Hindlimb muscle (tissue), 1 donor: Measurements from ENCODE around the gene PARP11. TPM values are rescaled to one million over a fixed set of nuclear protein-coding genes. Genes with fewer than 3 reads are reported as not detected.
"Not testable (repeated sequence)": the region's sequence is repeated elsewhere in the genome, so short reads cannot be mapped to it uniquely, and the experiment has no call there.

ENCODE experiments used
- DNase-seq: peaks from one replicate; pipeline ENCODE4 v3.0.0-alpha.2; 2013
- polyA plus RNA-seq: library from polyadenylated mRNA; unstranded; fragments of 120-200 nt; gene quantifications from one replicate; pipeline ENCODE4 v1.2.1, GENCODE V29; 2013; ENCODE audit not compliant: insufficient read length

Gene PARP11
- polyA plus RNA-seq, 1 donor = 7.8 TPM

DNA sequence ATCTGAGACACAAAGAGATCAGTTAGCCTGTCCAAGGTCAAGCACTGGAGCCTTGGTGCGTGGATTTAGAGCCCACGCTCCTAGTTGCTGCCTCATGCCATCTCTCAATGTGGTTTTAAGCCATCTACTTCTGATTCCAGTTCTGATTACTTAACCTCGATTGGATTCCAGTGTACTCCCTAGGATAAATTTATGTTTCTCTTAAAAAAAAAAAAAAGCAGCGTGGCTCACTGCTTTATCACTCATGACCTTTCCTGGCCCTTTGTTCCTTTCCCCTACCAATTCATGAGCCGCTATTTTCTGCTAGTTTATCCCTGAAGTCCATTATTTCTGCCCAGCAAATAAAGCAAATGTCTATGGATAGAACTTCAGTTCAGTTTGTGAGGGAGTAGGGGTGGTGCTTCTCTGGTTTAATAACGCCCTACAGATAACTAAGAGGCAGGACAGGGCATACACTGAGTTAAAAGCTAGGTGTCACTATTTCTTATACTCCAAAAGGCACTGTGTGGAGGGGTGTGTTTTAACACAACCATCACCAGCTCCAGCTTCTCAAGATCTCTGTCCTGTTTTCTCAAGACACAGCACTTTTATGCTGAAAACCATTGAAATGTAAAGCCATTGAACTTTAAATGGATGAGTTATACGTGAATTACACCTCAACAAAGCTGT, 9.8 kb upstream of the PARP11 start:
- DNase-seq = no peak

DNA sequence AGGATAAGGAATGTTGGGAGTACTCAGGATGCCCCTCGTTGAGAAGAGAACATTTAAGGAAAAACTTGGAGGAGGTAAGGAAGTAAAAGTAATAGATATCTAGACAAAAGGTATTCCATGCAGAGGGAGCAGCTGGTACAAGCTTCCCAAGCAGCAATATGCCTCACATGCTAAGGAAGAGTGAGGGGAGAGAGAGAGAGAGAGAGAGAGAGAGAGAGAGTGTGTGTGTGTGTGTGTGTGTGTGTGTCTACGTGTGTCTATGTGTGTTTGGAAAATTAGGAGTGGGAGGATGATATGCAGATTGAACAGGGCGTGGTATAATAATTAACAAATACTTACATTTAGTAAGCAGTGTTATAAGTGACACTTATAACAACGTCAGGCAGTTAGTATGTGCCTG, 9.2 kb upstream of the PARP11 start:
- no peak for DNase-seq

DNA sequence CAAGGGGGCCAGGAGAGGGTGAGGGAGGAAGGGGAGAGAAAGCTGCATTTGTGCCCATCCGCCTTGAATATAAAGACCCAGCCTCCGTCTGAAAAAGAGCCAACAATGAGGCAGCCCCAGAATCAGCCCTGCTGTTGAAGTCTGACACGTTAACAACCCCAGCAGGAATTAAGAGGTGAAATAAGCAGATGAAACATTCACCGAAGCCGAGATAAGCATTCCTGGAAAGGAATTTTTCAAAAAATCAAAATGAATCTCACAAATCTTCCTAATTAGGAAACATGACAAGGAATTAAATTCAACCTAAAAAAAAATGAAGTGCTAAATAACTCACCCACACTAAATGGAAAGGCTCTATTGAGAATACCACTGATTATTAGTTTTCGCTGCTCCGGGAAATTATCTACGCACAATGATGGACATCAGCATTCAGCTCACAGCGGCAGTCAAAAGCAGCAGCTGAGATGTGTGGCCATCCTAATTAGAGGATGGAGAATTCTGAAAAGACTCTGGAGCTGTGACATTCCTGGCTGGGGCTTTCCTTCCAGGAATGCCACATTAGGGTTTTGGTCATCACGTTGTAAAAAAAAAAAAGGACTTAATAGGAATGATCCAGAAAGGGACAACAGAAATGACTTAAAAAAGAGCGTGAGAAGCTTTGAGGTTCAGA, 8.2 kb upstream of the PARP11 start:
- no peak for DNase-seq

DNA sequence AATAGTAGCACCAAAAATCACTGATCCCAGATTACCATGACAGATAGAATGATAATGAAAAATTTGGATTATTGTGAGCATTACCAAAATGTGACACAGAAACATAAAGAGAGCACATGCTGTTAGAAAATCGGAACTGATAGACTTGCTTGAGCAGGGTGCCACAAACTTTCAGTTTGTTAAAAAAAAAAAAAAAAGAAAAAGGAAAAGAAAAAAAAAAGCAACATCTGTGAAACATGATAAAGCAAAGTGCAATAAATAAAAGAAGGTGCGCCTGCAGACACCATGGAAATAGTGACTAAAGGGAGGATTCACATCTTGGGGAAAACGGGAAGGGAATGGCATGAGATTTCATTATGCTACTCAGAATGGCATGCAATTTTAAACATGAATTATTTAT, 6.6 kb upstream of the PARP11 start:
- DNase-seq = no peak

DNA sequence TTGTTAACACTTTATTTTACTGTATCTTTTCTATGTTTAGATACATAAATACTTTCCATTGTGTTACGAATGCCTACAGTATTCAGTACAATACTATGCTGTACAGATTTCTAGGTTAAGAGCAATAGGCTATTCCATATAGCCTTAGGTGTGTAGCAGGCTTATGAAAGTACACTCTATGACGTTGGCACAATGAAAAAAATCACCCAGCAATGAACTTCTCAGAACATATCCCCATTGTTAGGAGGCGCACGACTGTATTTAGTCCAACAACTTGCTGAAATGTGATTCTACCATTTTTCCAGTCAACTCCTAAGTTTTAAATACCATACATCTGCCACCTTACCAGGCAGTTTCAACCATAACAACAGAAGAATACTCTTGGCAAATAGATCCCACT, 1.8 kb downstream of the PARP11 start:
- DNase-seq = no peak

DNA sequence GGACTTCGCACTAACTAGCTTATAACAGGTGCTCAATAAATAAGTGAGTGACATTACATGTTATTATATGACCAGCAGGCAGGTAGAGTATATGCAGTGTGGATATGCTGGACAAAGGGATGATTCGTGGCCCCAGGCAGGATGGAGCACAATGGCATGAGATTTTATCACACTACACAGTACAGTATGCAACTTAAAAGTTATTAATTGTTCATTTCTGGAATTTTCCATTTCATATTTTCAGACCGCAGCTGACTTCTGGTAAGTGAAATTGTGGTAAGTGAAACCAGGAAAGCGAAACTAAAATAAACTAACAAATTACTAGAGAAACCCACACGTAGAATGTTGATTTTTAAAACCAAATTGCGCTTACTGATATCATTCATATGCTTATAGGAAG, 3.3 kb downstream of the PARP11 start:
- DNase-seq = no peak

DNA sequence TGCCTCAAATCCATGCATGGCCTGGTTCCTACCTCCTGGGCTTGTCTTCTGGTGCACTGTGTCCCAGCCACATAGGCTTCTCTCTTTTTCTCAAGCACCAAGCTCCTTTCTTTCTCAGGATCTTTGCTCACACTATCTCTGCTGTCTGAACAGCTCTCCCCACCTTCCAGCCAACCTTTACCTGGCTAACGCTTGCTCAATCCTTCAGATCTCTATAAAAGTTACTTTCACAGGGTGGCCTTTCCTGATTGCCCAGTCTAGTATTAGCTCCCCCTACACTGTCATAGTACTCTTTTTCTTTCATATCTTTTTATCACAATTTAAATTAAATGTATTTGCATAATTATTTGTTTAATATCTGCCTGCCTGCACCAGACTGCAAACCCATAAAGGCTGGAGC, 3.8 kb downstream of the PARP11 start:
- DNase-seq = no peak

DNA sequence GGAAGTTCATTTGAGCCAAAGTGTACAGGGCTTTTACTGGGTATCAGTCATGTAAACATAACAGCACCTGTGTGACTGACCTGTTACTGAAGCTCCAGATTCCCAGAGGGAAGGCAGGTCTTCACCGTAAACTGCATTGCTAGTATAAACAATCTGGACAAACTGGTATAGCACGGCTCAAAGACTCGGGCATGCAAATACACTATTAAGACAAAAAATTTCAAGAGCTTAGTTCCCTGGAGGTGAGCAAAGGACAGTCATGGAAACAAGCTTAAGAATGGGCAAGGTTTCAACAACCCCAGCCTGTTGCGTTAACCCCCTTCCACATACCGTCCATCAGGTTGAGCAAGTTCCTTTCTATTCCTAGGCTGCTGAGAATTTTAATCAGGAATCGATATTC, 9.4 kb downstream of the PARP11 start:
- no peak for DNase-seq

DNA sequence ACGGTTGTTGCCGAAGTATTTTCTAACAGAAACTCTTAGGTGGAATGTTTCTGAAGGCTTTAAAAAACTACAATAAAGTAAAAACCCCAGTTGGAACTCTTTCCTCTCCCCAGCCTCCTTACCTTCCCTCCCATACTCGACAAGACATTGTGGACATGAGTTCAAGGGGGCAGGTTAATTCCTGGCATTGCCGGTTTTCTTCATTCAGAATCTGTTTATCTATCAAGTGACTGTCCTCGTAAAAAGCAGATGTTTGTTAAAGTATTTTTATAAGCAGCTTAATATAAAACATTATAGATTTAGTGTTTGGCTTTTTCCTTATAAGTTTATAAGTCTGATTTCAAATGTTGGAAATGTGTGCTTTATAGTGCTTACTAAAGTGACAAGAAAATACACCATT, 30.7 kb downstream of the PARP11 start:
- no peak for DNase-seq

DNA sequence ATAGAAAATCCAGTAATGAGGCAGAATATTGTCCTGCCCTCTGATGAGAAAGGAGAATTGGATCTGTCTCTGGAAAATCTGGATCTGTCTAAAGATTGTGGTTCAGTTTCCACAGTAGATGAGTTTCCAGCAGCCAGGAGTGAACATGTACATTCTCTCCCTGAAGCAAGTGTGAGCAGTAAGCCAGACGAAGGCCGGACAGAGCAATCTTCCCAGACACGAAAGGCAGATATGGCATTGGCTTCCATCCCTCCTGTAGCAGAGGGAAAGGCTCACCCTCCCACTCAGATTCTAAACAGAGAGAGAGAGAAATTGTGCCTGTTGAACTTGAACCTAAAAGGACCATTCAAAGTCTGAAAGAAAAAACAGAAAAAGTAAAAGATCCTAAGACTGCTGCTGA, 31.4 kb downstream of the PARP11 start:
- DNase-seq = no peak

DNA sequence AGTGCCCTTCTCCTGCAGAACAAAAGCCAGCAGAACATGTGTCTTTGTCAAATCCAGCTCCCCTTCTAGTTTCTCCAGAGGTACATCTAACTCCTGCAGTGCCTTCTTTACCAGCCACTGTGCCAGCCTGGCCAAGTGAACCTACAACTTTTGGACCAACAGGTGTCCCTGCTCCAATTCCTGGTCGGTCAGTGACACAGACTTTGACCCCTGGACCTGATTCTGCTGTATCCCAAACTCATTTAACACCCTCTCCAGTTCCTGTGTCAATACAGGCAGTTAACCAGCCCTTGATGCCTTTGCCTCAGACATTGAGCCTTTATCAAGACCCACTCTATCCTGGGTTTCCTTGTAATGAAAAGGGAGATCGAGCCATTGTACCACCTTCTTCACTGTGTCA, 32.4 kb downstream of the PARP11 start:
- not testable (repeated sequence) for DNase-seq

DNA sequence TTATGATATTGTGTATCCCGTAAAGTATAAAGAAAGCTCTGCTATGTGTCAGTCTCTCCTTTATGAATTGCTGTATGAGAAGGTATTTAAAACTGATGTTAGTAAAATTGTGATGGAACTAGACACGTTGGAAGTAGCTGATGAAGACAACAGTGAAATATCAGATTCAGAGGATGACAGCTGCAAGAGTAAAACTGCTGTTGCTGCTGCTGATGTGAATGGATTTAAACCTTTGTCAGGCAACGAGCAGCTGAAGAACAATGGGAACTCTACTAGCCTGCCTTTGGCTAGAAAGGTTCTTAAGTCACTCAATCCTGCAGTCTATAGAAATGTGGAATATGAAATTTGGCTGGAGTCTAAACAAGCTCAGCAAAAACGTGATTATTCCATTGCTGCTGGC, 33.5 kb downstream of the PARP11 start:
- not testable (repeated sequence) for DNase-seq

DNA sequence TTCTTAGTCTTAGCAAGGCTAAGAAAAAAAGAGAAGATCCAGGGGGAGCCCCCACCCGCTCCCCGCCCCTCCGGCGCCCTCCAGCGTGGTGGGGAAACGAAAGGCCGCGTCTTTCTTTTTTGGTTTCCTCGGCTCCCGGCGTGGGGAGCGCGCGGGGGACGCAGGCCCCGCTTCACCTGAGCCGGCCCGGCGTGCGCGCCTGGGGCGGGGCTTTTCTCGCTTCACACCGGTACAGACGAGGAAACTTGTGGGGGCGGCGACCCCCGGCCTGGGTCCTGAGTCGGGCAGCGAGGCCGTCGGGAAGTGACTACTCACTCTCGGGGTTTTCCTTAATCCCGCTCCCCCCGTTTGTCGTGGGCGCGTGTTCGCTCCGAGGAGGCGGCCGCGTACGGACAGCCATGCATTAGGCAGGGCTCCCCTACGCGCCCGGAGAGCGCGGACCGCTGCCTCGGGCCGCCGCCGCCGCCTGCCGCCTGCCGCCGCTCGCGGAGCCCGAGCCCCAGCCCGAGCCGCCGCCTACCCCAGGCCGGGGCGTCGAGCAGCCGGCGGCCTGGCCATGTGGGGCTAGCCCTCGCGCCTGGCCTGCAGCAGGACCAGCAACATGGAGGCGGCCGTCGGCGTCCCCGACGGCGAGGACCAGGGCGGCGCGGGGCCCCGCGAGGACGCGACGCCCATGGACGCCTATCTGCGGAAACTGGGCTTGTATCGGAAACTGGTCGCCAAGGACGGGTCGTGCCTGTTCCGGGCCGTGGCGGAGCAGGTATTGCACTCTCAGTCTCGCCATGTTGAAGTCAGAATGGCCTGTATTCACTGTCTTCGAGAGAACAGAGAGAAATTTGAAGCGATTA, 34.3 kb downstream of the PARP11 start:
- not testable (repeated sequence) for DNase-seq

DNA sequence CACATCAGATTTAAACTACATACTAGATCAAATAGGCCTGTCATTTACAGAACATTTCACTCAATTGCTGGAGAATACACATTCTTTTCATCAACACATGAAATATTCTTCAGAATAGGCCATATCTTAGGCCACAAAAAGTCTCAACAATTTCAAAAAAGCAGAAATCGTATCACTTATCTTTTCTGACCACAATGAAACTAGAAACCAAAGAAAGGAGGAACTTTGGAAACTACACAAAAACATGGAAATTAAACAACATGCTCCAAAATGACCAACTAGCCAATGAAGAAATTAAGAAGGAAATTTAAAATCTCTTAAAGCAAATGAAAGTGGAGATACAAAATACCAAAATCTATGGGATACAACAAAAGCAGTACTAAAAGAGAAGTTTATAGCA, 35.1 kb downstream of the PARP11 start:
- DNase-seq = no peak

DNA sequence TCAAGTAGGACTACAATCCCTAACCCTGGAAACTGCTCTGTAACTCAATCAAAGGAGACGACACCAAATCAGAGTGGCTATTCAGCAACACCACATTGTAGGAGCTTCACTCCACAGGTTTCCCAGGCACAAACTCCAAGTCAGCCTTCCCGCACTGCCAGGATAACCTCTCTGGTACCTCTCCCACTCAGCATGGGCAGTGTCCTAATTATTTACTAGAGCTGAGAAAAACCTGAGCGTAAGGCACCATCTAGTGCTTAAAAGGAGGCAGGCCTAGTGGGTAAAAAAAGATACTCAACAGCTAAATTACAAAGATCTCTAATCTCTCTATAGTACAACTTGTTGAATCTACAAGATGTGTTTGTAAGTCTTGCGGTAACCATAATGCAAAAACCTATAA, 36.1 kb downstream of the PARP11 start:
- DNase-seq = no peak

DNA sequence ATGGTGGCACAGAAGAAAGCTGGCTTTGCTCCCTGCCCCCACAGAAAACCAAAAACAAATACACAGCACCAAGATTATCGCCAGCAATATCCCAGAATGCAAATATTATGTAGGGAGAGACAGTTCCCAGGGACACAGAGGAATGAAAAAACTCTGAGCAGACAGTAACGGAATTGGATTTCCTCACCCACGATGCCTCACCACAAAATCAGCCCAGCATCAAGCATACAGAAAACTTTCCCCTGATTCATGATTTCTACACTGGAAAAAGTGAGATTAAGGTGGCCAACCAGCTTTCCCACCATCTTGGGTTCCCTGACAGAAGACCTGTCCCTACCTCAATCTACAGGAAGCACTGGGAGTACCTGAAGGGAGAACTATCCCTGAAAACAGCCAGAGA, 36.6 kb downstream of the PARP11 start:
- no peak for DNase-seq

DNA sequence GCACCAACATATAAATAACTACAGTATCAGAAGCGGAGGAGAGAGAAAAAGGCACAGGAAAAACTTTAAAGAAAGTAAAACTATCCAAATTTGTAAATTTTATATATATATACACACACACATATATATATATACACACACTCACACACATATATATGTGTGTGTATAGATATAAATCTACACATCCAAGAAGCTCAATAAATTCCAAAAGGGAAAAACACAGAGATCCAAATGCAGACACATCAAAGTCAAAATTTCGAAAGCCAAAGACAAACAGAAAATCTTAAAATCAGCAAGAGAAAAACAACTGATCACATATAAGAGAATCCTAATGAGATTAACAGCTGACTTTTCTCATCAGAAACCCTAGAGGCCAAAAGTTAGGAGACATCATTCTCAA, 37.3 kb downstream of the PARP11 start:
- no peak for DNase-seq

DNA sequence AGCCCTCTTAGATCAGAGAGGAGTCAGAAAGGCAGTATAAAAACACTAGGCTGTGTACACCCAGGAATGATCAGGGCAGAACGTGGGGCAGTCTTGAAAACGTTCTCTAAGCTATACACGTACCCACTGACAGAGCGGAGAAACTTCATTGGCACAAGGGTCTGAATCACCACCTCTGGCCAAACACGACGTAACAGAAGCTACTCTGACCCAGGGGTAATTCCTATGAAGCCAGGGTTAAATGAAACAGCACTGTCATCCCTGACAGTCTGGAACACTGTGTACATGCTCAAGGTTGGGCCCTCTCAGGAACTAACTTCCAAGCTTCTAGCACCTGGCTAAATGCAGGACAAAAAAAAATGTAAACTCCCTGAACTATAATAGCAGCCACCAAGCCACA, 38.4 kb downstream of the PARP11 start:
- DNase-seq = no peak

DNA sequence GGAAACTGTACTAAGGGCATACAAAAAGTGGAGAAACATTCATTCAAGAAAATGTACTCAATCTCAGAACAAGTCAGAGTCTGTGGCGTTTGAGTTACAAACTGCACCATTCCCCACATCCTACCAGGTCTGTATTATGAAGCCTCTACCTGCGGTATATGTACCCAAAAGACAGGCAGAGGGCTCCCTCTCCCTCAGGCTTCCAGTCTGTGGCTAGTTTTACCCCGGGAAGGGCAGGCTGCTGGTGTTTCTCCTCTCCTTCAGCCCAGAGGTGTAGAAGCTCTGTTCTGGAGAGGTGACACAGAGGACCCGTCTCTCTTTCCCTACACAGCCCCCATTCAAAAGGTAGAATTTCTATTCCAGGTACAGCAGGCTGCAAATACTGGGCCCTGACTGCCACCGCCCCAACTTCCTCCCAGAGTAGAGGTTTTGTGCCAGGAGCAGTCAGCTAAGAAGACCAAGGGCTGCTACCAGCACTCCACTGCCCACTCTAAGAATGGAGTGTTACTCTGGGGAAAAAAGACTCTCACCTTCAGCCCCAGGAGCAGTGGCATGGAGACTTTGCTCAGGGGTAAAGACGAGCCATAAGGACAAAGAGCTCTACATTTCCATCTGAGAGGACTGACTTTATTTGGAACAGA, 39.4 kb downstream of the PARP11 start:
- DNase-seq = no peak

DNA sequence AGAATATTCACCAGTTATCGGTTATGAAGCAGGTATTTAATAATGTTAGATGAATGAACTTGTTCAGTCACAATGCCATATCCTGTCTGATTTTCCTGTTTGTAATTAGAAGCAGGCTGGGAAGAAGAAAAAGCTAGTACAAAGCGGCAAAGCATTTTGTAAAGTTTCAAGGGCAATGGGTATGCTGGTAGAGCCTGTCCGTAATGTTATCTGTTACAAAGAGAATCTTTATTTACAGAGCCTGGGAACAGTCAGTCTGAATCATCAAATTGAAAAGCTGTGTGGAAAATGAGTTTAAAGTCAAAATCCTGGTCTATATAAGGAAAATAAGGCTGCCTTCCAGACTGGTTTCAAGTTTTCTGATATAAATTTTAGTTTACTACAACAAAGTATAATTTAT, 40.5 kb downstream of the PARP11 start:
- no peak for DNase-seq

DNA sequence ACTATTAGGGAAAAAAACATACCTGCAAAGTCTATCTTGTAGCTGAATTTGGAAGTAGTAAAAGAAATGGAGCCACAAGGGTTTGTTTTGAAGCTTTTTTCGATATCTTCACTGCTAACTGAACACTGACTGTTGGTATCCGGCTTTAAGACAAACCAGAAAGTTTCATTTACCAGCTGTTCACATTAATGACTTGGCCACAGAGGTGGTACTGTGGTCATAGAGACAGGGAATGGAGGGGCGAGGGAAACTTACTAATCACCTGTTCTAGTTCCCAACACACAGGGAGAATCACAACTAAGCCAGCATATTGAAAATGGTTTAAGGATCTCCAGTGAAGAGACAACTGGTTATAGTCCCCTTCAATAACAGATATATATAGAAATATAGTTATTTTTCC, 44.3 kb downstream of the PARP11 start:
- no peak for DNase-seq

DNA sequence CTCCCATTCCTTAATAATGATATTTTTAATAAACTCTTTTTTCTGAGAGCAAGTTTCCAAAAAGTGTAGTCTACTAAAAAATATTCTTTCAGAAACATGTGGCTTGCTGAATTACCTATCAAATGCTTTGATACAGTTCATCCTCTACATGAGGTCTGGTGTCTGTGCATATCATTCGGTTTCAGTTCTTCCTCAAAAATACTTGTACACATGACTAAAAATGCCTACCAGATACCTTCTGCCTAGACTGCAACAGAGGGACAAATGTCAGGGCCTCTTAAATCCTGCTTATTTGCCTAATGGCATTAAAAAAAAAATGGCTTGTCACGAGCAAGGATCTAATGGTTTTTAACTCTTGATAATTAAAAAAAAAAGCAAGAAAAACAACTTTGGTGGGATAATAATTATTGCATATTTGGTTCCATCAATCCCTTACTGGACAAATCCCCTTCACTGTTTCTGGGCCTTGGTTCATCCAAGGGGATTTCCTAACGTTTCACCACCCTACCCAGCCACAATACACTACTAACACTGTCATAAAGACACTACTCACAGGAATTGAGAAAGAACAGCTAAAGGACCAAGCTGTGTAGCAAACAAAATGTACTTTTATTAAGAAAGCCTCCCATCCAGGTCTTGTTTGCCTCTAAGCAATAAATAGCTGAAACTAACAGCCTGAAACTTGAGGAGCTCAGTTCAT, 45.7 kb downstream of the PARP11 start:
- DNase-seq = no peak

DNA sequence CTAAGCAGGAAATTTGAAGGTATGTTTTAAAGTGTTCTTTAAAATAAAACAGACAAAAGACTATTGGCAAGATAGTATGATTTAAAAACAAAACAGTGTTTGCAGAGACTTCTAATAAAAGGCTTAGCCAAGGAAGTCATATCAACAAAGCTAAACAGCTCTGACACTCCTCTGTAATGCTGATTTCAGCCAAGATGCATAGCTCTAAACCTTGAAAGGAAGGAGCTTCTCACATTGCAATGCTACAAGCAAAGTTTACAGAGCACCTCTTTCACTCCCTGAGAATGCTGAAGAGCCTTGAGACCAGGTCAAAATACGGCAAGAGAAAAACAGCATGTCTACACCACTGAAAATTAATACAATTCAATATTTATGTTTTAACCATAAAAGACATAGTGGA, 51.8 kb downstream of the PARP11 start:
- DNase-seq = no peak
